ENCODE results near the gene GGACT. TPM values are rescaled to one million over a fixed set of nuclear protein-coding genes. Genes with fewer than 3 reads are reported as not detected.

Gene GGACT
- total RNA-seq, 4 donors from 2014 or later = 1.9 to 8.7 (median 5.6) TPM

- no peak for TF ChIP-seq POLR2A (IDR thresholded peaks at IDR 0.05)
- no peak for TF ChIP-seq CTCF (IDR thresholded peaks at IDR 0.05)
- H3K27me3 ChIP-seq = no peaks in the 10 kb centered on the region
- peaks cover 0 to 6% of the 10 kb centered on the region in 2 donors for H3K36me3 ChIP-seq
- H3K4me1 ChIP-seq = no peaks in the 10 kb centered on the region
- H3K27ac ChIP-seq = no peak overlapping the region
- intact Hi-C loops (cut with DNase I) = no loop called here
- no peaks in the 10 kb centered on the region for H3K9me3 ChIP-seq
- no peak for DNase-seq
- no peak overlapping the region for H3K4me3 ChIP-seq (replicated peaks in 1 of 3)
- WGBS, 2 donors = 74 to 88% methylated on average over 16 of the region's 16 CpGs
These were observed 53.0 kb downstream of the GGACT start for GRCh38 chr13:100535426-100536135.

GRCh38 chr13:100534911-100535310, 53.7 kb downstream of the GGACT start:
- no peaks in the 10 kb centered on the region for H3K4me1 ChIP-seq
- H3K9me3 ChIP-seq = no peaks in the 10 kb centered on the region
- H3K4me3 ChIP-seq (replicated peaks in 1 of 3) = no peak overlapping the region
- no peak for DNase-seq
- peaks cover 0 to 6% of the 10 kb centered on the region in 2 donors for H3K36me3 ChIP-seq
- intact Hi-C loops (cut with DNase I) = no loop called here
- TF ChIP-seq POLR2A (IDR thresholded peaks at IDR 0.05) (no peak), CTCF (IDR thresholded peaks at IDR 0.05) (no peak)
- H3K27me3 ChIP-seq = no peaks in the 10 kb centered on the region
- no peak overlapping the region for H3K27ac ChIP-seq
- WGBS, 2 donors = 88% methylated on average over 6 of the region's 6 CpGs

- intact Hi-C loops (cut with DNase I) = no loop called here
- WGBS, 2 donors = 94 to 96% methylated on average over 13 of the region's 13 CpGs
- no peak overlapping the region for H3K4me3 ChIP-seq (replicated peaks in 1 of 3)
- H3K27ac ChIP-seq = no peak overlapping the region
- DNase-seq = no peak
- H3K27me3 ChIP-seq = no peaks in the 10 kb centered on the region
- no peak for TF ChIP-seq CTCF (IDR thresholded peaks at IDR 0.05)
- no peaks in the 10 kb centered on the region for H3K9me3 ChIP-seq
- no peaks in the 10 kb centered on the region for H3K4me1 ChIP-seq
- peaks cover 0 to 6% of the 10 kb centered on the region in 2 donors for H3K36me3 ChIP-seq
These were observed 54.3 kb downstream of the GGACT start for GRCh38 chr13:100534147-100534843.

GRCh38 chr13:100533588-100534041, 55.0 kb downstream of the GGACT start:
- no peak for DNase-seq
- peaks cover 0 to 6% of the 10 kb centered on the region in 2 donors for H3K36me3 ChIP-seq
- 94 to 95% methylated on average over 19 of the region's 19 CpGs for WGBS, 2 donors
- intact Hi-C loops (cut with DNase I) = no loop called here
- no peaks in the 10 kb centered on the region for H3K9me3 ChIP-seq
- no peaks in the 10 kb centered on the region for H3K27me3 ChIP-seq
- no peak overlapping the region for H3K27ac ChIP-seq
- no peak overlapping the region for H3K4me3 ChIP-seq (replicated peaks in 1 of 3)
- H3K4me1 ChIP-seq = no peaks in the 10 kb centered on the region
- TF ChIP-seq POLR2A (IDR thresholded peaks at IDR 0.05) (no peak), CTCF (IDR thresholded peaks at IDR 0.05) (no peak)

GRCh38 chr13:100532836-100533435, 55.7 kb downstream of the GGACT start:
- WGBS, 2 donors = 98% methylated on average over 11 to 14 of the region's 14 CpGs

More at GRCh38 chr13:100532836-100533435, 55.7 kb downstream of the GGACT start:
- Histone ChIP-seq H3K27me3 (no peaks in the 10 kb centered on the region), H3K9me3 (no peaks in the 10 kb centered on the region), H3K4me3 (replicated peaks in 1 of 3) (no peak overlapping the region), H3K27ac (no peak overlapping the region), H3K4me1 (no peaks in the 10 kb centered on the region), H3K36me3 (peaks cover 0 to 6% of the 10 kb centered on the region in 2 donors)
- no peak for DNase-seq
- intact Hi-C loops (cut with DNase I) = no loop called here
- TF ChIP-seq POLR2A (IDR thresholded peaks at IDR 0.05) = no peak
- no peak for TF ChIP-seq CTCF (IDR thresholded peaks at IDR 0.05)

Measured in thyroid gland (tissue), 4 donors.